Uterus (tissue), 2 donors: Measurements from ENCODE around the gene CLDN6.

ENCODE experiments used
- POLR2A ChIP-seq, 2 donors: fragments of 450-650 bp; IDR thresholded peaks; one replicate each; pipeline ENCODE4 v1.6.1; 2016; ENCODE audit warnings: antibody characterized with exemption in 2 of 2, mild to moderate bottlenecking in 1 of 2, moderate library complexity in 1 of 2
- TF ChIP-seq, protein P1 (sequence below), 4 experiments: fragments of 200-600 bp in 2 of 4; fragments of 450-650 bp in 2 of 4; sonication (generic) in 2 of 4; IDR thresholded peaks; one replicate each; pipeline ENCODE4 v1.5.1; 2016 to 2019; ENCODE audit warnings: antibody characterized with exemption in 4 of 4, mild to moderate bottlenecking in 2 of 4, moderate library complexity in 1 of 4

DNA sequence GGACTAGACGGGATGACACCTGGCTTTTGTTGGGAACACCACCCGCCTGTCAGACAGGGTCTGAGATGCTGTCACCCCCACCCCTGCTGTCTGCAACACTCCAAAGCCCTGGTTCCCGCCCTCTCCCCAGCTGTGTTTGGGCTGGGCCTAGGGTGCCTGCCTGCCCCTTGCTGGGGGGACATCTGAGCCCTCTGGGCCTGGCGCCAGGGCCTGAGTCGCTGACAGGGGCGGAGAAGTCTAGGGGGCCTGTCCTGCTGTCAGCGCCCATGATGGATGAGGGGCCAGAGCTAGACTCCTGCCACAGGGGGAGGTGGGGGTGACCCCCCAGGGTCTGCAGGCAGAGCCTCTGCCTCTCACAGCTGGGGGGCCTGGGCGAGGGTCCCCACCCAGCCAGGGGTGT, 30.1 kb downstream of the CLDN6 start:
- TF ChIP-seq POLR2A (IDR thresholded peaks at IDR 0.05) = no peak
- TF ChIP-seq, protein P1, sequence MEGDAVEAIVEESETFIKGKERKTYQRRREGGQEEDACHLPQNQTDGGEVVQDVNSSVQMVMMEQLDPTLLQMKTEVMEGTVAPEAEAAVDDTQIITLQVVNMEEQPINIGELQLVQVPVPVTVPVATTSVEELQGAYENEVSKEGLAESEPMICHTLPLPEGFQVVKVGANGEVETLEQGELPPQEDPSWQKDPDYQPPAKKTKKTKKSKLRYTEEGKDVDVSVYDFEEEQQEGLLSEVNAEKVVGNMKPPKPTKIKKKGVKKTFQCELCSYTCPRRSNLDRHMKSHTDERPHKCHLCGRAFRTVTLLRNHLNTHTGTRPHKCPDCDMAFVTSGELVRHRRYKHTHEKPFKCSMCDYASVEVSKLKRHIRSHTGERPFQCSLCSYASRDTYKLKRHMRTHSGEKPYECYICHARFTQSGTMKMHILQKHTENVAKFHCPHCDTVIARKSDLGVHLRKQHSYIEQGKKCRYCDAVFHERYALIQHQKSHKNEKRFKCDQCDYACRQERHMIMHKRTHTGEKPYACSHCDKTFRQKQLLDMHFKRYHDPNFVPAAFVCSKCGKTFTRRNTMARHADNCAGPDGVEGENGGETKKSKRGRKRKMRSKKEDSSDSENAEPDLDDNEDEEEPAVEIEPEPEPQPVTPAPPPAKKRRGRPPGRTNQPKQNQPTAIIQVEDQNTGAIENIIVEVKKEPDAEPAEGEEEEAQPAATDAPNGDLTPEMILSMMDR (IDR thresholded peaks at IDR 0.05) = no peak
